RCC 7860 (cell line): ENCODE data around the gene ACTR1B.
"Not testable (repeated sequence)": the region's sequence is repeated elsewhere in the genome, so short reads cannot be mapped to it uniquely, and the experiment has no call there.

Experiments
- DNase-seq: peaks from one replicate; pipeline ENCODE4 v3.0.0-alpha.2; 2015; ENCODE audit warnings: low spot score
- FAIRE-seq: peaks from 2 replicates; lab custom pipeline; 2012; peaks lifted over from hg19 to GRCh38; lab: Jason Lieb, UNC

The ACTR1B gene

GRCh38 chr2:97618939-97619827 is 44.7 kb downstream of the ACTR1B start:
- DNase-seq, FAIRE-seq: not testable (repeated sequence)

- DNase-seq (no peak), FAIRE-seq (no peak)
Measured at GRCh38 chr2:97617911-97618310, 45.9 kb downstream of the ACTR1B start.

GRCh38 chr2:97615746-97616145 is 48.1 kb downstream of the ACTR1B start:
- DNase-seq, FAIRE-seq: not testable (repeated sequence)

GRCh38 chr2:97611895-97612294 is 51.9 kb downstream of the ACTR1B start:
- FAIRE-seq, DNase-seq: not testable (repeated sequence)

- not testable (repeated sequence) for FAIRE-seq, DNase-seq
Measured at GRCh38 chr2:97608745-97609144, 55.1 kb downstream of the ACTR1B start.
